OCI-M2 (cell line): ENCODE measurements around the gene NDUFA11.

Experiments used
- DNase-seq: peaks from one replicate; lab custom pipeline; 2025; ENCODE audit not compliant: unreplicated experiment; lab: John Stamatoyannopoulos, UW

The NDUFA11 gene

GRCh38 chr19:5932609-5933262, 29.1 kb upstream of the NDUFA11 start:
- no peak for DNase-seq

GRCh38 chr19:5932146-5932545, 28.6 kb upstream of the NDUFA11 start:
- no peak for DNase-seq

- no peak for DNase-seq
These were observed 27.7 kb upstream of the NDUFA11 start for GRCh38 chr19:5931251-5931650.

GRCh38 chr19:5929625-5930024, 26.0 kb upstream of the NDUFA11 start:
- DNase-seq = no peak

GRCh38 chr19:5929179-5929578, 25.6 kb upstream of the NDUFA11 start:
- DNase-seq = no peak

GRCh38 chr19:5927441-5927821, 23.8 kb upstream of the NDUFA11 start:
- DNase-seq = no peak

- no peak for DNase-seq
These were observed 23.3 kb upstream of the NDUFA11 start for GRCh38 chr19:5926641-5927440.

- DNase-seq = no peak
These were observed 22.3 kb upstream of the NDUFA11 start for GRCh38 chr19:5925830-5926427.

GRCh38 chr19:5923356-5923755, 19.8 kb upstream of the NDUFA11 start:
- DNase-seq = no peak

GRCh38 chr19:5922161-5922545, 18.6 kb upstream of the NDUFA11 start:
- no peak for DNase-seq

GRCh38 chr19:5921516-5922160, 18.0 kb upstream of the NDUFA11 start:
- DNase-seq = no peak

- no peak for DNase-seq
These were observed 15.0 kb upstream of the NDUFA11 start for GRCh38 chr19:5918463-5919079.

GRCh38 chr19:5917431-5918107, 14.0 kb upstream of the NDUFA11 start:
- DNase-seq = no peak

- no peak for DNase-seq
These were observed 12.7 kb upstream of the NDUFA11 start for GRCh38 chr19:5916181-5916708.

GRCh38 chr19:5915782-5916165, 12.2 kb upstream of the NDUFA11 start:
- DNase-seq = no peak

GRCh38 chr19:5914946-5915781, 11.6 kb upstream of the NDUFA11 start:
- no peak for DNase-seq

- no peak for DNase-seq
These were observed 10.8 kb upstream of the NDUFA11 start for GRCh38 chr19:5914358-5914774.

GRCh38 chr19:5913739-5914357, 10.3 kb upstream of the NDUFA11 start, which contains the start of gene CAPS:
CAPS (plus strand) TSS chr19:5914254; CDS start chr19:5914407, 153 bp downstream.
- DNase-seq = no peak

- no peak for DNase-seq
These were observed 7.8 kb upstream of the NDUFA11 start for GRCh38 chr19:5911366-5911765.
